KOPT-K1 (cell line): Measurements from ENCODE around the gene ACP2.

Experiments
- H3K27ac ChIP-seq: fragments of 200-600 bp; sonication (generic); 2 replicates; pipeline ENCODE4 v1.5.1; 2016; ENCODE audit warnings: antibody characterized with exemption, mild to moderate bottlenecking, low read depth, low read length; ENCODE audit not compliant: poor library complexity, severe bottlenecking
- H3K36me3 ChIP-seq: fragments of 200-600 bp; sonication (generic); 2 replicates; pipeline ENCODE4 v1.5.1; 2017; ENCODE audit warnings: antibody characterized with exemption, mild to moderate bottlenecking, low read length, moderate library complexity; ENCODE audit not compliant: insufficient read depth
- H3K9me3 ChIP-seq: fragments of 200-600 bp; sonication (generic); 2 replicates; pipeline ENCODE4 v1.5.1; 2017; ENCODE audit warnings: antibody characterized with exemption, low read length, mild to moderate bottlenecking; ENCODE audit not compliant: insufficient read depth, poor library complexity, severe bottlenecking

The ACP2 gene

DNA sequence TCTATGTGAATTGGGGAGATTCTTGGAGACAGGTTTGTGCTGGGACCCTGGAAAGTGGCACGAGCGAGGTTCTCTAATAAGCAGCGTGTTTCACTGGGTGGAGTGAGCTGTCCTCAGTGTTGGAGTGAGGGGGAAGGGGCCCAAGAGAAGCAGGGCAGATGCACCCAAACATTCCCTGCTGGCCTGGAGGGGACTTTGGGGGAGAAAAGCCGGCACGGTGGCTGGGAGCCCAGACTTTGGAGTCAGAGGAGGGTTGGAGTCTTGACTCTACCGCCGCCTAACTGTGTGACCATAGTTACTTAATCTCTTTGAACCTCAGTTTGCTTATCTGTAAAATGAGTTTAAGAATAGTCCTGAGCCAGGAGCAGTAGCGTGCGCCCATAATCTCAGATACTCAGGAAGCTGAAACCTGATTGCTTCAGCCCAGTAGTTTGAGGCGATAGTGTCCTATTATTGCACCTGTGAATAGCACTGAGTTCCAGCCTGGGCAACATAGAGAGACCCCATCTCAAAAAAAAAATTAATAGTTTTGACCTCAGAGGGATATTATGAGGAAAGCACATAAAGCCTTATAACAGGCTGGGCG lies 9.8 kb upstream of the ACP2 start:
- Histone ChIP-seq H3K9me3 (no peaks in the 10 kb centered on the region), H3K27ac (no peak overlapping the region), H3K36me3 (no peaks in the 10 kb centered on the region)

DNA sequence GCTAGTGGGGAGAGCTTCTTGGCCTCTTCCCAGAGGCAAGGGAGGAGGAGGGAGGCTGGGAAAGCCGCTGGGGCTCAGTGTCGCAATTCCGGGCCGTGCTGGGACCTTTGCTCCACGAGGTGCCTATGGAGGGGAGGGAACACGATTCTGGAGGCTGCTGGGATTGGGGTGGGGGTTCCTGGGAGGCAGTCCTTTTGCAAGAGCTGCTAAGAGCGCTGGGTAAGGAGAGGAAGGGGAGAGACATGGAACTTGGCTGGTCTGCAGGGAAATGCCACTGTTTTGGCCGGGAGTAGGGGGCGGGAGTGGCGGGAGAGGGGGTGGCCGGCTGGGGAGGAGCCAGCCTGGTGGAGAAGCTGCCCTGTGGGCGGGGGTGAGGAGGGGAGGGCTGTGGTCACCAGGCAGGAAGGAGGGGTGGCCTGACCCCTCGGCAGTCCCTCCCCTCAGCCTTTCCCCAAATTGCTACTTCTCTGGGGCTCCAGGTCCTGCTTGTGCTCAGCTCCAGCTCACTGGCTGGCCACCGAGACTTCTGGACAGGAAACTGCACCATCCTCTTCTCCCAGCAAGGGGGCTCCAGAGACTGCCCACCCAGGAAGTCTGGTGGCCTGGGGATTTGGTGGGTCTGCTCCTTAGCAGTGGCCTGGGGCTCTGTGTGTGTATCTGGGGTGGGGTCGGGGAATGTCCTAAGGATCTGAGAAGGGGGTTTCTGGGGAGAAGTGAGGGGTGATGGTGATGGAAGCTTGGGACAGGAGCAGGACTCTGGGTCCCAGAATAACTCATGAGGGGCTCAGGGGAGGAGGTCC lies 9.1 kb upstream of the ACP2 start, which contains the start of gene NR1H3:
TSS of gene NR1H3 (plus strand) at position 480 of the 800 bp plus-strand sequence. CDS start 1,221 bp downstream, outside the sequence.
- Histone ChIP-seq H3K36me3 (no peaks in the 10 kb centered on the region), H3K9me3 (no peaks in the 10 kb centered on the region), H3K27ac (no peak within 1 kb of the TSS)

DNA sequence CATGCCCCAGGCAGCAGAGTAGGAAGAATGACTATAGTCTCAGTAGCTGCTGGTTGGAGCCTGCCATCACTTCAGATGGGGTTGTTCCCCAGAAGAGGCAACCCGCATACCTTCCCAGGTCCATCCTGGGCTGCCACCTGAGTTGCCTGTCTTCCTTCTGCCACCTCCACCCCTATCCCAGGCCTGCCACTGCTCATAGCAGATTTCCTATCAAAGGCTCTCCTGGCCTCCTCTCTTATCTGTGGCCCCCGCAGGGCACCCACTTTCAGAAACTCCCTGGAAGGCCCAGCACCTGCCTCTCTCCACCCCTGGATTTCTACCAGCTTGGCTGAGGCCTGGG lies 8.5 kb upstream of the ACP2 start:
- H3K9me3 ChIP-seq: no peaks in the 10 kb centered on the region
- no peaks in the 10 kb centered on the region for H3K36me3 ChIP-seq
- no peak overlapping the region for H3K27ac ChIP-seq

DNA sequence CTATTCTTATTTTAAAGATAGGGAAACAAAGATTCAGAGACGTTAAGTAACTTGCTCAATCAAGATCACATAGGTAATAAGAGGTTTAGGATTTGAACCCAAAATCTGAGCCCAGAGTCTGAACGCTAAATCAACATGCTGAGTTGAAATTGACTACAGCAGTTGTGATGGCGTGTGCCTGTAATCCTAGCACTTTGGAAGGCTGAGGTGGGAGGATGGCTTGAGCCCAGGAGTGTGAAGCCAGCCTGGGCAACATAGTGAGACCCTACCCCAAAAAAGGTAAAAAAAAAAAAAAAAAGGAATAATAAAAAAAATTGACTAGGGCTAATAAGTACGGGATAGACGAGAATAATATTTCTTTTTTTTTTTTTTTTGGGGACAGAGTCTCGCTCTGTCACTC lies 7.8 kb upstream of the ACP2 start:
- Histone ChIP-seq H3K27ac (no peak overlapping the region), H3K9me3 (no peaks in the 10 kb centered on the region), H3K36me3 (no peaks in the 10 kb centered on the region)

DNA sequence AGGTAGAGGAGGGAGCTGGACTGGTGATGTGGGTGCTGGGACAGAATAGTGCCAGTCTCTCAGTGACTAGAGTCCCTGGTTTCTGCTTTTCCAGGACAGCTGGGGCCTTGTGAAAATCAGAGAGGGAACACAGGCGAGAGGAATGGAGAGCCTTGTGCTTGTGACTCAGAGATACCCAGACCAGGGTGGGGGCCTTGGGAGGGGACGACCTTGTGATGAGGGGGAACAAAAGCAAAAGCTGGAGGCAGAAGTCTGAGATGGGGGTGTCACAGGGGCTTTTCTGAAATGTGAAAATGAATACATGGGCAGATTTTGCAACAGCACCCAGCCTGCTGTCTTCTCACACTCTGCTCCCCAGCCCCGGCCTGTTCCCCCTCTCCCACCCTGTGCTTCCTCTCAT lies 5.8 kb upstream of the ACP2 start:
- H3K9me3 ChIP-seq: no peaks in the 10 kb centered on the region
- H3K27ac ChIP-seq: no peak overlapping the region
- H3K36me3 ChIP-seq: no peaks in the 10 kb centered on the region

DNA sequence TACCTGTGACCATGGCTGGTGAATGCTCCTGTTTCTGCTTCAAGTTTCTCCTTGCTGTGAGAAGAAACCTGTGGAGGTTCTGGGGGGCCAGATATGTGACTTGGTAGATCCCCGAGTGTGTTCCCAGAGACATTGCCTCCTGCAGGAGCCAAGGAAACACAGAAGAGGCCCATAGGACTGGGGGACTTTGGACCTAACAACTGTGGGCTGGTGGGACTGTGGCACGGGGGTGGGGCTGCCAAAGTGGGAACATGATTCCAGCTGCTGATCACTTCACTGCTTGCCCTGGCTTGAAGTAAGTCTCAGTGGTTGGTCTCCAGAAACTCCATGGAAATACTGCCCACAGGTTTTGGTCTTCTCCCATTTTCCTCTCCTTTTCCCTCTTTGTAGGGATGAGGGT lies 5.0 kb upstream of the ACP2 start:
- Histone ChIP-seq H3K9me3 (no peaks in the 10 kb centered on the region), H3K36me3 (no peaks in the 10 kb centered on the region), H3K27ac (no peak overlapping the region)

DNA sequence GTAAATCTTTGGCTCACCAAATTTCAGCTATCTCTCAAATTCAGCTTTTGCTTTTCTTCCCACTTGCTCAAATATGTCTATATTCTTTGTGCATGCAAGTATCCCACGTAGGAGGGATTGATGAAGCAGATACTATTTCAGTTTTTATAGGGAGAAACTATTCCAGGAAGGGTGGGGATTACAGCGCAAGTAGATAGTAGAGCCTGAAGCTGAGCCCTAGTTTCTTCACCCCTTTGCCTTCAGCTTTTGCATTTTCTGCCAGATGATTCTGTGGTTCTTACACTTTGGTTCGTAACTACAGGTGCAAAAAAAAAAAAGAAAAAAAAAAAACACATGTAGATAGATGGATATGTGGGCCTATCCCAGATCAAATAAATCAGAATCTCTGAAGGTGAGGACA lies 3.1 kb upstream of the ACP2 start:
- Histone ChIP-seq H3K9me3 (no peaks in the 10 kb centered on the region), H3K36me3 (peaks cover 5% of the 10 kb centered on the region; the same call in 1 of the 2 replicates), H3K27ac (no peak overlapping the region)

- no peaks in the 10 kb centered on the region for H3K9me3 ChIP-seq
- peaks cover 24% of the 10 kb centered on the region for H3K36me3 ChIP-seq
- H3K27ac ChIP-seq: peak overlapping the region; percentile 84
Observed at GRCh38 chr11:47249378-47249715, 733 bp upstream of the ACP2 start.

GRCh38 chr11:47248304-47248663 lies 330 bp downstream of the ACP2 start:
- Histone ChIP-seq H3K9me3 (no peaks in the 10 kb centered on the region), H3K36me3 (peaks cover 34% of the 10 kb centered on the region), H3K27ac (peak overlapping the region; percentile 84)

GRCh38 chr11:47247502-47247901 lies 1.1 kb downstream of the ACP2 start:
- peaks cover 41% of the 10 kb centered on the region for H3K36me3 ChIP-seq
- H3K9me3 ChIP-seq: no peaks in the 10 kb centered on the region
- peak overlapping the region; percentile 84 for H3K27ac ChIP-seq

DNA sequence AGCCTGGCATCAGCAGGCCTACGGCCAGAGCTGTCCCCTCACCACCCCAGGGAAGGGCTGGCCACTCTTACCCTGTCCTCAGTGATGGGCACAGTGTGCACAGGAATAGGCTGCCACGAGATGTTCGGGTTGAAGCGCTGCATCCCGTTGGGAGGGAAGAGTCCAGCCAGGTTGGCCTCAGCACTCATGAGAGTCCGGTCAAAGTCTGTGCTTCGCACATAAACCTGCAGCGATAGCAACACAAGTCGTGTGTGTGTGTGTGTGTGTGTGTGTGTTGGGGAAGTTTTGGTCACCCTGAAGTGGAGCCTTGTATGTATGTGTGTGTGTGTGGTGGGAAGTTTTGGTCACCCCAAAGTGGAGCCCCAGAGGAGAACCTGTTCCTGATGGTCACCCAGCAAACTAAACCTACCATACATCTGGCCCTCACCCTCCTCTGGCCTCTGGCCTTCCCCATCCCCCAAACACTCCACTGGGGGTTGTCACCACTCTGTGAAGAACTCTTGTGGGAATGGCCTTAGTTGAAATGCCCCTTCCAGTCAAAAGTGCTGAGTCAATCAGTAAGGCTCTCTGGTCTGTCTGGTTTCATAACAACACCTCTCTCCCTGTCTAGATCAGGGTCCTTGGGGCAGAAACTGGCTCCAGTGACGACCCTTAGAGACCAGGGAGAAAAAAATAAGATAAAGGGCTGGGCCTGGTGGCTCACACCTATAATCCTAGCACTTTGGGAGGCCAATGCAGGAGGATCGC lies 2.8 kb downstream of the ACP2 start:
- peaks cover 59% of the 10 kb centered on the region for H3K36me3 ChIP-seq
- H3K27ac ChIP-seq: no peak overlapping the region
- H3K9me3 ChIP-seq: no peaks in the 10 kb centered on the region

- no peak overlapping the region for H3K27ac ChIP-seq
- no peaks in the 10 kb centered on the region for H3K9me3 ChIP-seq
- H3K36me3 ChIP-seq: peaks cover 69% of the 10 kb centered on the region
Observed at GRCh38 chr11:47244448-47245350, 3.9 kb downstream of the ACP2 start.

DNA sequence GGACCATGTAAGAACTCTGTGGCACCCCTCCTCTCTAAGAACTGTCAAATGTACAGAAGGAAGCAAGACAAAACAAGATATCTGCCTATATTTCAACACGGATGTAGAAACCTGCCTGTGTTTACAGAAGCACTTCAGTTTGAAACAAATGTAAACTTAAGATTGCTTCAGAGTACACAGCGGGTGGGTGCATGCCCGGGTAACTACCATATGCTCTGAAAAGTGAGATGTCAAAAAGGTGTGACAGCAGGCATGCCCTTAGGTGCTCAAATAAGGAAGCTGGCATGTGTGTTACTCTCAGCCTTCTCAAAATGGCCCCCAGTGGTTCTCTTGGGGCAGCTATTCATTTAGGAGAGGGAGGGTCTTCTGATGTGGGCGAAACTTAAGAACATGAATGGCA lies 5.2 kb downstream of the ACP2 start:
- Histone ChIP-seq H3K27ac (no peak overlapping the region), H3K9me3 (no peaks in the 10 kb centered on the region), H3K36me3 (peaks cover 82% of the 10 kb centered on the region)

DNA sequence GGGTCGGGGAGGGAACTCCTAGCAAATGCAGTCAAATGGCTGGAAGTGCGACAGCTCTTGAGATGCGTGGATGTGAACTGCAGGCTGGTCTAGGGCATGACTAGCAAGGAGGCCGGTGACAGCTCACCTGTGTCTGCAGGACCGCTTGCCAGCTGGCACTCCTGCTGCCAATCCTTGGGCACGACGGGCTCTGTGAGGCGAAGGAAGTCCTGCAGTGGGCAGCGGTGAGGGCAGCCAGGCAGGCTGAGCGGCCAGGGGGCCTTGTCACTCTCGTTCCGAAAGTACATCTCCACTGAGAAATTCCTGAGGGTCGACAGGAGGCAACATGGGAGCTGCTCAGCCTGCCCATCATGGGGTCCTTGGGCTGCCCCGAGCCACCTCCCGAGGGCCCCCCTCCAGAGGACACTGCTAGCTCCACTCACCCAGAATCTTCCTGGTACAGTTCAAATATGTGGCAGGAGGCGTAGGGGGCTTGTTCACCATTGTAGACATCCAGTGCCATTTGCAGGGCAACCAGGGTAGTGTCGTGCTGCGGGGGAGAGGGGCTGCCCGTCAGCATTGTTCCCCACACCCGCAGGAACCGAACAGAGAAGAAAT lies 5.9 kb downstream of the ACP2 start:
- H3K9me3 ChIP-seq: no peaks in the 10 kb centered on the region
- no peak overlapping the region for H3K27ac ChIP-seq
- peaks cover 89% of the 10 kb centered on the region for H3K36me3 ChIP-seq
